Right forelimb (tissue), 1 donor: Measurements from ENCODE around the gene KRTAP20-1.

Source experiments
- DNase-seq: peaks from one replicate; pipeline ENCODE4 v3.0.0-alpha.2; 2018

The KRTAP20-1 gene

GRCh38 chr21:30652891-30653290 lies 36.7 kb downstream of the KRTAP20-1 start:
- no peak for DNase-seq
